AG20443 (cell line): ENCODE results near the gene NEURL1B.

Experiments
- DNase-seq: peaks from one replicate; pipeline ENCODE4 v3.0.0; 2012; ENCODE audit warnings: low spot score, mixed read lengths

Gene NEURL1B

DNA sequence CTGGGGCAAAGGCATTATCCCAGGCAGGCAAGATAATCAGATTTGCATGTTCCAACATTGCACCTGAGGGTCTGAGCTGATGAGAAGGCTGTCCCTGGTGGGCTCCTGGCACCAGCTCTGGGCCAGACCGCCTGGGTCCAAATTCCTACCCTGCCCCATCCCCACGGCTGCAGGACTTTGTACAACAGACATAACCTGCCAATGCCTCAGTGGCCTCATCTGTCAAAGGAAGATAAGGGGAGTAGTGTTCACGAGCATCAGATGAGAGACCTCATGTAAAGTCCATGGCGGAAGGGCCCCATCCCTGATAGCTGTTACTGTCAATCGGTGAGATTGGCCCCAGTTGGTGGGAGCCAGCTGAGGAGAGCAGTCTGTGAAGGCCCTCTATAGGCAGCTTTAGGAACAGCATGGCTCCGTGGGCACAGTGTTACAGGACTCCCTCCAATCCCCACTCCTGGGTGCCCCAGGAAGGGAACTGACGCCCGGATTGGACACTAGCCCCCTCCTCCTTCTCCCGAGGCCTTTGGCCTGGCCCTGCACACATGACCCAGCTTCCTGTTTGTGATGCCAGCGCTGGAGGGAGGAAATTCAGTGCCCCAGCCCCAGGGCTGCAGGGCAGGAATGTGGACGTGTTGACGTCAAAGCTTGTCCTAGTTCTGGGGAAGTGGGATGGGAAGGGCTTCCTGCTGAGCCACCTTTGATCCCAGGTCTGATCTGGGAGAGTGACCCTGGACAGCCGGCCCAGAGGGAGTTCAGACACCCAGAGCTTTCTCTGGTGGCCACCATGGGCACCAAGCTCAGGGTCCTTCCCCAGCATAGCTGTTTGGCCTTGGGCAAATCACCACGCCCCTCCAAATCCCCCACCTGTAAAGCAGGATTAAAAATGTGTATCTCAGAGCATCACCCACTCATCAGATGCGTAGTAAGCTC is 73.7 kb downstream of the NEURL1B start:
- DNase-seq, result peak; percentile 80

DNA sequence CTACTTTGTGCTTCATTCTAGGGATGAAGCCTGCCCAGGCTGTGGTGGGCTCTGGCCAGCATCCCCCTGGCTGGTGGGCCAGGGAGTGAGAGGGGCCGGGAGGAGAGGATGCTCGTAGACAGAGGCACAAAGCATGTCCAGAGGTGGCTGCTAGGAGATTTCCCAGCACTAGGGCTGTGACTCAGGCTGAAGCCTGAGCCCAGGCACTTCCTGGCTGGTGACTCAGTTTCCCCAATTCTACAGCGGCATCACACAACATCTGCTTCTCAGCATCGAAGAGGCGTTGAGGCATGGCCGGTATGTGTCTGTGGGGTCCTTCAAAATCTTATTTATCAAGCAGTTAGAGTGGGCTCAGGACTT is 74.3 kb downstream of the NEURL1B start:
- no peak for DNase-seq

DNA sequence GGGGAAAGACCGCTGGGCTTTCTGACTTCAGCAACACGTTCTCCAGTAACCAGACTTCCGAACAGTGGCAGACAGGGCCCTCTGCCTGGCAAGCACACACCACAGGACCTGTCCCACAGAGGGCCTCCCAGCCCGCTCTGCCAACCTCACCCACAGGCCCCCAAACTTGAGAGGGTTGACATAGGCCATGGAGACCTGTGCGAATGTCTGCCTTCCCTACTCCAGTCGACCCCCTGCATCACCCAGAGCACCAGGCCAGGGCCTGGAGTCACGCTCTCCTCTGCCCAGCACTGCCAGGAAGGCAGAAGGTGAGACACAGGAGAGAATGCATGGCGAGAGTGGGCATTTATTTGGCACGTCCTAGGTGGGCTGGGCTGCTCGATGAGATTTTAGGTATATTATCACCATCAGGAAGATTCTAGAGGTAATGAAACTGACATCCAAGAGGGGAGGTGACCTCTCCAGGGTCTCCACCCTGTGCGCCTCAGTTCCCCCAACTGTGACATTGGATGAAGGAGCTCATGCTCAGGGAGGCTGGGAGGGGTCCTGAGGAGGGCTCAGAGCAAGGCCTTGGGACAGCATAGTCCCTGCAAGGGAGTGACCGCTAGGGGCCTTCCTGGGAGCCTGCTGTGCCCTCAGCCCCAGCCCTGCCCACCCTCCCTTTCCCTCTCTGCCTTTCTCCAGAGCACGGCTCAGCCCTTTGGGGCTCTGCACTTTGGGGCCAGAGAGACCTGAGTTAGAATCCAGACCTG is 75.0 kb downstream of the NEURL1B start:
- DNase-seq, result no peak

DNA sequence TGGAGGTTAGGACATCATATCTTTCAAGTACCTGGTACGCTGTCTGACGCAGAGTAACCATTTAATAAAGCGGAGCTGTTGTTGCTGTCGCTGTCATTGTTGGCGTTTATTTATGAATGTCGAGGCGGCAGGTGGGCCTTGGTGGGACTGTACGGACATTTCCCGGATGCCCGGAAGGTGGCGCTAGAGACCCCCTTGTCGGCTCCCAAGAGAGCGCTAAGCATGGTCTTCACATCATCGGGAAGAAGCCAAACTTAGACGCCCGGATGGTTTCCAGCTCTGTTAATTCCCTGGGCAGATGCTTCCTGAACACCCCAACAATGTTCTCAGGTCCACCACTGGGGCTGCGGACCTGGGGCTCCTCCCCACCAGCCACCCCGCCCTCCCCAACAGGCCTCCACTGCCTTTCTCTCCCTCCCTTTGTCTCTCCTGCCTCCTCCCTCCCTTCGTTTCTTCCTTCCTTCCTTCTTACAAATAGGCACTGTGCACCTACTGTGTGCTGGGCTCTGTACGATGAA is 75.8 kb downstream of the NEURL1B start:
- peak; percentile 84 for DNase-seq

DNA sequence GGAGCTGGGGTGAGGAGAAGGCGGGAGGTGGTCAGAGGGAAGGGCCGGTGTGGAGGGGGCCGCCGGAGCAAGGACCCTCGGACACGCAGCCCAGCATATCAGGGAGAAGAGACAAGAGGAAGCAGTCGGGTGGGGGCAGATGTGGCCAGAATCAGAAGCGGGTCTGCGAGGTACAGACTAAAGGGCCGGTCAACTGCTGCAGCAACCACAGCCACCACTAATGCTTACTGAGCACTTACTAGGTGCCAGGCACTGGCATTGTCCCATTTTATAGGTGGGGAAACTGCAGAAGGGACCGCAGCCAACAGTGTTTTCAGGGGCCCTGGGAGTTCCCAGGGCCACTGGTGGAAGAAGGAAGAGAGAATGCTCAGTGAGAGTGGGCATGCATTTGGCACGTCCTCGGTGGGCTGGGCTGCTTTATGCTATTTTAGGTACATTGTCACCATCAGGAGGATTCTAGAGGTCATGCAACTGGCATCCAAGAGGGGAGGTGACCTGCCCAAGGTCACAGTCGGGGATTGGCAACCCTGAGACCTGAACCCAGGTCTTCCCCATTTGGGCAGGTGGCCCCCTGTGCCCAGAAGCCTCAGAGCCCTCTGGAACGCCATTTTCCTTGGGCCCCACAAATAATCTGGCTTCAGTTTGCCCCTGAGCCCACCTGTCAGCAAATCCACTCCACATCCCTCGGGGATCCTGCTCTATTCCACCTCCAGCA is 76.6 kb downstream of the NEURL1B start:
- no peak for DNase-seq

DNA sequence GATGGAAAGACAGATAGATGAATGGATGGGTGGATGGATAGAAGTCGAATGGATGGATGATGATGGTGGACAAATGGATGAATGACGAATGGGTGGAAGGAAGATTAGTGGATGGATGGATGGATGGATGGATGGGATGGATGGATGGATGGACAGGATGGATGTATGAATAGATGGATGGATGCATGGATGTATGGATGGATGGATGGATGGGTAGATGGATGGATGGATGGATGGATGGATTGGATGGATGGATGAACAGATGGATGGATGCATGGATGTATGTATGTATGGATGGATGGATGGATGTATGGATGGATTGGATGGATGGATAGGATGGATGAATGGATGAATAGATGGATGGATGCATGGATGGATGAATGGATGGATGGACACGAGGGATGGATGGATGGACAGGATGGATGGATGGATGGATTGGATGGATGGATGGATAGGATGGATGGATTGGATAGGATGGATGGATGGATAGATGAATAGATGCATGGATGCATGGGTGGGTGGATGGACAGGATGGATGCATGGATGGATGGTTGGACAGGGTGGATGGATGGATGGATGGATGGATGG is 77.6 kb downstream of the NEURL1B start:
- DNase-seq, result no peak

DNA sequence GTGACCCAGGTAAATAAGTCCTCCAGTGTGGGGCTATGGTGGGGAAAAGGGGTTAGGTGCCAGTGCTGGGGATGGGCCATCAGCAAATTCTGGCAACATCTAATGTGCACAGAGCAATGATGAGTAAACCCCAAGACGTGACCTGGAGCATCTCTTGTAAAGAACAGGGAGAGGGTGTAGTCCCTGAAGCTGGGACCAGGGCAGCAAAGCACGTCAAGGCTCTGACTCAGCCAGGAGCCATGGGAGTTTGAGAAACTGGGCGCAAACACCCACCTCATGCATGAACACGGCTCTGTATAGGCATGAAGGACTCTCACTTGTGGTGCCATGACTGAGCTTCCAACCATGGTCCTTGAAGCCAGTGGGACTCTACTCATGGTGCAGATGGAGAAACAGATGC is 78.1 kb downstream of the NEURL1B start:
- DNase-seq, result no peak

DNA sequence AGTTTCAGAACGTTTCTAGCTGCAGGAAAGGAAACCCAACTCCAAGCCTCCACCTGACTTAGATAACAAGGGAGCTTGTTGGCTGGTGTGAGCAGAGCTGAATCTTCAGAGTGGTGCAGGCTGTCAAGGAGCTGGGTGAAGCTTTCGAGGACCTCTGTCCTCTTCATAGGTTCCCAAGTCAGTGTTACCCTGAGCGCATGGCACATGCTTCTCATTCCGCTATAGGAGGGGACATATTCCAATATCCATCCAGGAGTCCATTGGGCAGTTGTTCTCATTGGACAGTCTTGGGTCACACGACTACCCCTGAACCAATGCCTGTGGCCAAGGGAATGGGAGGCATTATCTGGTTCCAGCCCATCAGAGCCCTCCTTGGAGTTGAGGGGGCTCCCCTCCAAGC is 79.6 kb downstream of the NEURL1B start:
- DNase-seq, result no peak

DNA sequence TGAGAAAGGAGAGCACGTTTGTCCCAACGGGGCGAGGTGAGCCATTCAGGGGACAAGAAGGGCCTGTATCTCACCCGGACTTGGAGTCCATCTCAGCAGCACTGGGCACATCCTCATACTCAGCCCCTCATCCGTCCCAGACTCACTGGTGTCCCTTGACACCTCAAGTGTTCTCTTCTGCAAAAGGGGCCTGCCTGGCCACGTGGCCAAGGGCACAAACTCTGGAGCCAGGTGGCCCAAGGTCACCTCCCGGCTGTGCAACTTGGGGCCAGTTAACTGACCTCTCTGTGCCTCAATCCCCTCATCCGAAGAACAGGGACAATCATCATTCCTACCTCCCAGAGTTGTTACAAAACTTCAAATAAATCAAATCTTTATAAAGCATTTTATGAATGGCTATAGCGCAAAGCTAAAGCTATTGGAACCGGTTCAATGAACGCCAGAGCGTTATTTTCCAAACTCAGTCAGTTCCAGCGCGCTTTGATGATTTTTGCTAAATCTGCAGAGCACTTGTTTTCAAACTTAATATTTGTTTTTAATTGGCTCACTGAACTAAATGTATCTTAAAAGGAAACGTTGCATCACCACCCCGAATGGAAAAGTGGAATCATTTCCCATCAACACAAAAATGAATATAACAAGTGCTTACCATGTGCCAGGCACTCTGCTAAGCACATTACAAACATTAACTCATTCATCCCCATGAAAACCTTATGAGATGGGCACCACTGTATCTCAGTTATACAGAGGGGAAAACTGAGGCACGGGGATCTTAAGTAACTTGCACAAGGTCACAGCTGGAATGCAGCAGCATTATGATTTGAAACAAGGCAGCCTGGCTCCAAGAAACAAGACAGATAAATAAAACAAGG is 80.6 kb downstream of the NEURL1B start:
- no peak for DNase-seq

DNA sequence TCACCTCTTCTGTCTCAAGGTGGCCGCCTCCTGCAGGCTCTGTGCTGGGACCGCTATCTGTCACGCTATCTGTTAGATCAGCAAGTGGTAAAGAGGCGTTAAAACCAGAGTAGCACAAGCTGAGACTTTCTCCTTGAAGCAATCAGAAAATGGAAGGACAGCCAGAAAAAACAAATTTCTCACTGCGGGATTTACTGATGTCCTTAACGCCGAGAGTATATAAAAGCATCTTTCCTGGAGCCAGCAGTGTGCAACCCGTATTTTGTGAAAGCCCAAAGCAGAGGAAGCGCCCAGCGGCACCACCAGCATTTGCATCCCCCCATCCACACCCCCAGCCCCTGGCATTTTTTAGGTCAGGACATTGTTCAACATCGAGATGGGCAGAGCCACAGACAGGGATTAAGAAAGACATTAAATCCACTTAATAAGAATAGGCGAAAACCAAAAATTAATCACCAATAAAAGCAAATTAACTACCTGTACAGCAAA is 81.3 kb downstream of the NEURL1B start:
- DNase-seq, result no peak

DNA sequence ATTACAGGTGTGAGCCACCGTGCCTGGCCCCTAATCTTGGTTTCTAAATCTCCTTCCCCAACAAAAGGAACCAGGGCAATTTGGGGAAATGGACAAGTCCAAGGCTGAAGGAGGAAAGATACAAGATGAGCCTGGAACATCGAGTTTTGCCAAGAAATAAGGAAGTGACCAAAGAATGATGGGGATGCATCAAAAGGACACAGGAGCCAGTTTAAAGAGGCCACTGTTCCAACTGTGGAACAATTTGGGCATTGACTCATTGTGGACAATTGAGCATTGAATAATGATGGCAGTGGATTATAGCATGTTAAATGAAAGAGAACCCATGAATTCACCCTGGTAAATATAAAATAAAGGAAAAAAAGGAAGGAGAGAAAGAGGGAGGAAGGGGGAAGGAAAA is 82.4 kb downstream of the NEURL1B start:
- DNase-seq, result no peak

DNA sequence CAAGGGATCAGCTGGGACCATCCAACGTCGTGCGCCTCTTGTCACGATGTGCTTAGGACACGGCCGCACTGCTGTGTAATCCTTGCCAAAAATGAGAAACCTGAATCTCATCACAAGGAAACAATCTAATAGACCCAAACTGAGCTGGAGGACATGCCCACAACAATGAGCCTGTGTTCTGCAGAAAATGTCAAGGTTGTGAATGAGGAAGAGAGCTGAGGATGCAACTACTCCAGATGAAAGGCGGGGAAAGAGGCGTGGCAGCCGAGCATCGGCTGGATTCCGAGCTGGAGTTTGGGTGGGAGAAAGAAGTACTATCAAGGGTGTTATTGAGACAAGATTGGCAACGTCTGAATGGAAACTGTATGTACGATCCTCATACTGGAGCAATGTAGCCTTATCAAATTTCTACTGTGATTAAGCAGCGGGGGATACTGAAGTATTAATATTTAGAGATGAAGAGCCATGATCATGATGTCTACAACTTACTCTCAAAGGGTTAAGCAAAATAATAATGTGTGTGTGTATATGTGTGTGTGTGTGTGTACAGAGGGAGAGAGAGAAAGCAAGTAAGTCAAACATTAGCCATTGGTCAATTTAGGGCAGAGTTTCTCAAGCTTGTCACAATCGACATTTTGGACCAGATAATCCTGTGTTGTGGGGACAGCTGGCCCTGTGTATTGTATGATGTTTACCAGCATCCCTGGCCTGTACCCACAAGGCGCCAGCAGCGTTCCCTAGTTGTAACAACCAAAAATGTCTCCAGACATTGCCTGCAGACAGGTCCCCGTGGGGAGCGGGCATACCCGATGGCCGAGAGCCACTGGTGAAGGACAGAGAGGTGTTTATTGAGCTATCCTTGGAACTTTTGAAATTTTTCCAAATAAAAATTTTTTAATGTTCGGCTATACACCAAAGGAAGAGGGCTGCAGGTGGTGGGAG is 83.5 kb downstream of the NEURL1B start:
- no peak for DNase-seq

DNA sequence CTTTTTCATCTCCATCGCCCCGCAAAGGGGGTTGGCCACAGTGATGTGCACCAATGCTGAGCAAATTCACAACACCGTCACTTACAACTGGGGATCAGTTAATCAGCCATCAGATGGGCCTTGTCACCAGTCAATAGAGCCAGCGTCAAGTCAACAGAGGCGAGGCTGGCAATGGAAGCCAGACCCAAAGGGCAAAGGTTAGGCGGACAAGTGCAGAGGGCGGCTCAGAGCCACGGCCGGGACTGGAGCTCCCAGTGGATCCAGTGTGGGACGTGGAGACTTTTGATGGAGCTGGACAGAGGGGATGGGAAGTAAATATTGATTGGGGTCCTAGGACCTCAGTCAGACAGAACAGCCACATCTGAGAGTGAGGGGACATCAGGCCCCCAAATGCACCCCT is 84.2 kb downstream of the NEURL1B start:
- no peak for DNase-seq

DNA sequence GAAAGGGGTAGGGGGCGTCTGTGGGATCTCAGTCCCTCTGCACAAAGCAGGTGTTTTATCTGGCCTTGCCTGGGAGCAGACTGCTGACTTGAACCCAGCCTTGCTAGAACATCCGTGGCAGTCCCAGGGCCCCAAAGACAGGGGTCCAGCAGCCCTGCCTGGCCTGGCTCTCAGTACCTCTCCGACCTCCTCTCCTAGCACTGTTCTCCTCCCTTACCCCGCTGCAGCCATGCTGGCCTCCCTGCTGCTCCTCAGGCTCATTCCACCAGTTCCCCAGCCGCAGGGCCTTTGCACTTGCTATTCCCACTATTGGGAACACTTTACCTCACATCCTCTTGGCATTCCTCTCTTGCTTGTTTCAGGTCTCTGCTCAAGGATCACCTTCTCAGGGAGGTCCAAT is 84.7 kb downstream of the NEURL1B start:
- no peak for DNase-seq

DNA sequence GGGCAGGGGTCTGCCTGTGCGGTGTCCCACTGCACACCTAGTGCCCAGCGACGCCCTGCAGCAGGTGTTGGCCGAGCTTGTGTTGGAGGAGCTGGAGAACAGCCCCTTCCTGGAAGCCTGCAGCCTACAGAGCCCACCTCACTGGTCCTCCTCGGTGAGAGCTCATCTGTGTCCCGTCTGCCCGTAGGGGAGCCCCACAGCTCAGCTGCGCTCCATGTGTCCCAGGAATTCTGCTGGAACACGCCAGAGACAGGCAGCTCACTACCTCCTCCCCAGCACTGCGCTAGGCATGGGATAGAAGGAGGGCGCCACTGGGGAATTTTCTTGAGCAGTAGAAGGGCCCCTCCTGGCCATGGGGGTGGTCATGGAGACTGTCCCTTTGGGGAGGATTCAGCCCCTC is 85.9 kb downstream of the NEURL1B start:
- DNase-seq, result no peak

DNA sequence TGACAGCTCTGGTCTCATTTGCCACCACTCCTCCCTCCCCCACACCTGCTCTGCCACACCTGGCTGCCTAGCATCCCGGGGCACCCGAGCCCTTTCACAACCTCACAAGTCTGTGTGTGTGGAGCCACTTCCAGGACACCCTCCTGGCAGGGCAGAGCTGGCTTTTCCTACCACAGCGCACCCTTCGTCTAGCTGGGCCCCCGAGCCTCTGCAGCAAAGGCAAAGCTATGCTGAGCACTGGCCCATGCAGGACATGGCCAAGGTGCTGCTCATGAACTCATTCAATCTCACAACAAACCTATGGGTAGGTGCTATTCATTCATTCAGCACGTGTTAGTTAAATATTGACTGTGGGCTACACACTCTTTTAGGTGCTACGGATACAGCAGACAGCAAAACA is 86.5 kb downstream of the NEURL1B start:
- DNase-seq, result no peak

DNA sequence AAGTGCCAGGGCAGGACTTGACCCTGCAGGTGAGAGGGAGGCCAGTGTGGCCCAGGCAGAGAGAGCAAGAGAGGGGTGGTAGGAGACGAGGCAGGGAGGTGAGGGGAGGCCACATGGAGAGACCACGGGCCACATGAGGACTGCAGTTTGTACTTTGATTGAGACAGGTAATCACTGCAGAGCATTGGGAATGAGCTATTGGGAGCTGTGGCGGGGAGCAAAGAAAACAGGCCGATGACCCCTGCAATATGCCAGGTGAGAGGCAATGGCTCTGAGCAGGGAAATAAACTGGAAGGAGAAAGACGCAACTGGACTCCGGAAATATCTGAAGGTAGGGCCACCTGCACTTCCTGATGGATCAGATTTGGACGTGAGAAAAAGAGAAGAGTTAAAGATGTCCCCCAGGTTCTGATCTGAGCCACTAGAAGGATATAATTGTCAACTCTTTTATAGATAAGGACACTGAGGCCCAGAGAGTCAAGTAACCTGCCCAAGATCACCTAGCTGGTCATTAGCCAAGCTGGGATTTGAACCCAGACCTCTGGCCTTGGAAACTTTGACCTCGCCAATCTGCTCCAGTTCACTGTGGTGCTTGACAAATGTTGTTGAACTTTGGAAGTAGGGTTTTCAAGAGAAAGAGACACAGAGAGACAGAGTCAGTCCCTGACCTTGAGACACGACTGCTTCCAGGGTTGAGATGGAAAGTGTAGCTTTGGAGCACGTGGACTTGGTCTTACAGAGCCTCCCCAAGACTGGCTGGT is 87.6 kb downstream of the NEURL1B start:
- DNase-seq, result no peak

DNA sequence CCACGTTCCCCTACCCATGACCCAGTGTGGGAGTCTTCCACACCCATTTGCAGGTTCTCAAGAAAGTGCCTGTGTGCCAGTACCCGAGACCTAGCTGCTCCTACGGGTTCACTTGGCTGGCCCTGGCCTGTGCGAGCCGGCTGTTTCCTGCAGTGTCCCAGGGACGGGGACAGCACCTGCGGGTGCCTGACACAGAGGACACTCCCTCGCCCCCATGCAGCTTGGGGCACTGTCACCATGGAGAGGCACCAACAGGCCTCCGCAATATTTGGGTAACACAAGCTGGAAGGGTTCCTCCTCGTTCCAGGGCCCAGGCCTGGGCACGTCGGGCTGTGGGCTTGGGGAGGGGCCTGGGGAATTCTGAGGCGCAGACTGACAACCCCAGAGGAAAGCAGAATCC is 88.5 kb downstream of the NEURL1B start:
- DNase-seq, result no peak

DNA sequence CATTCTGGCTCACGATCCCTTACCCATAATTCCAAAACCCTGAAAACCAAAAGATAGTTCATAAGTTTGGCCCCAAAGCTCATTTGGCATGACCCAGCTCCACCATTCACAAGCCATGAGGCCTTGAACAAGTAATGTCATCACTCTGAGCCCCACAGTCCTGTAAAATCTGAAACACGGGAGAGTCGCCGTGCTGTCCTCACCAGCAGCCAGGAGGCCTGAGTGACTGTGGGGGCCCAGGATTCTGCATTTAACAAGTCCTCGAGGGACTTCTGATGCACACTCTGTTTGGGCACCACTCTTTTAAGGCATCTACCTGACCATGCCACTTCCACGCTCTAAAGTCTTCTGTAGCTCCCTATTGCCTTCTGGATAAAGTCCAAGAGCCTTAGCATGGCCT is 89.2 kb downstream of the NEURL1B start:
- DNase-seq, result no peak
